Measurements from ENCODE around the gene KCNIP1.
A peak's percentile ranks its signal among the peaks of the same experiment; 100 is the strongest.

Gene KCNIP1

GRCh38 chr5:170590566-170590965, 86.7 kb downstream of the KCNIP1 start:
- DNase-seq = no peak

- DNase-seq = no peak
These were observed 87.2 kb downstream of the KCNIP1 start for GRCh38 chr5:170591054-170591453.

GRCh38 chr5:170596482-170597044, 92.7 kb downstream of the KCNIP1 start:
- no peak for DNase-seq

GRCh38 chr5:170597109-170597751, 93.4 kb downstream of the KCNIP1 start:
- peak in 16 of 58 donors; percentile 15 to 63 (median 34) for DNase-seq

GRCh38 chr5:170597872-170598271, 94.1 kb downstream of the KCNIP1 start:
- DNase-seq = peak in 38 of 58 donors; percentile 12 to 75 (median 30)

GRCh38 chr5:170599756-170600155, 95.9 kb downstream of the KCNIP1 start:
- no peak for DNase-seq

- DNase-seq = no peak
These were observed 97.8 kb downstream of the KCNIP1 start for GRCh38 chr5:170601619-170602018.

GRCh38 chr5:170603109-170603508, 99.3 kb downstream of the KCNIP1 start:
- DNase-seq = no peak

GRCh38 chr5:170603578-170604565, 100.1 kb downstream of the KCNIP1 start:
- DNase-seq = peak in 22 of 58 donors; percentile 6 to 60 (median 19)

- no peak for DNase-seq
These were observed 103.1 kb downstream of the KCNIP1 start for GRCh38 chr5:170606941-170607340.

GRCh38 chr5:170611449-170612090, 107.8 kb downstream of the KCNIP1 start:
- DNase-seq = no peak

GRCh38 chr5:170612256-170612678, 108.4 kb downstream of the KCNIP1 start:
- no peak for DNase-seq

GRCh38 chr5:170614065-170614490, 110.3 kb downstream of the KCNIP1 start:
- no peak for DNase-seq

- DNase-seq = no peak
These were observed 110.9 kb downstream of the KCNIP1 start for GRCh38 chr5:170614720-170615119.

- no peak for DNase-seq
These were observed 114.0 kb downstream of the KCNIP1 start for GRCh38 chr5:170617533-170618490.

GRCh38 chr5:170619869-170620268, 116.0 kb downstream of the KCNIP1 start:
- DNase-seq = no peak

- DNase-seq = no peak
These were observed 119.1 kb downstream of the KCNIP1 start for GRCh38 chr5:170622933-170623332.

- peak in 30 of 58 donors; percentile 3 to 49 (median 20) for DNase-seq
These were observed 119.9 kb downstream of the KCNIP1 start for GRCh38 chr5:170623576-170624181.

Measured in anterior cingulate cortex (tissue), 58 donors.